Measurements from ENCODE around the gene GMCL1.

DNA sequence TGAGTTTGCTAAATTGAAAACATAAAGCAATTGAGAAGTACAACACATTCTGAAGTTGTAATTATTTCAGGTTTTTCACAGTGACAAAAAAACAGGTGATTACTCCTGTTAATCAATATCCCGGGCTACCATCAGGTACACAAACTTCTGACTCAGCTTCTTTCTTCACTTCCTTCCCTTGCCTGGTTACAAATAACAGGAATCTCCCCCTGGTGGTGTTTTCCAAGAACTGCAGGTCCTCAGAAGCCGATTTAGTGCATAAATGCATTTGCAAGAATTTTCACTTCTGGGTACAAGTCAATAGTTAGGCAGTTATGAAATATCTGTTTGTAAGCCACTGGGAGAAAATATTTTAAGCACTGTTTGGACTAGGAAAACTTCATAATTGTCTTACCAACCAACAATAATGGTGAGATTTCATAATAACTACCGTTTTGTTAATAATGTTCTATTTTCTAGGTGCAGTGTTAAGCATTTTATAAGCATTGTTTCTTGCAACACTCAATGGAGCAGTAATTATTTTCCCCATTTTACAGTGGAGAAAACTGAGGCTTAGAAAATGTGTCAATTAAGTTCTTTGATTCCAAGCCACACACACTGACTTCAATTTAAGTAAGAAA lies 12.4 kb upstream of the GMCL1 start:
- TF ChIP-seq, protein P1, sequence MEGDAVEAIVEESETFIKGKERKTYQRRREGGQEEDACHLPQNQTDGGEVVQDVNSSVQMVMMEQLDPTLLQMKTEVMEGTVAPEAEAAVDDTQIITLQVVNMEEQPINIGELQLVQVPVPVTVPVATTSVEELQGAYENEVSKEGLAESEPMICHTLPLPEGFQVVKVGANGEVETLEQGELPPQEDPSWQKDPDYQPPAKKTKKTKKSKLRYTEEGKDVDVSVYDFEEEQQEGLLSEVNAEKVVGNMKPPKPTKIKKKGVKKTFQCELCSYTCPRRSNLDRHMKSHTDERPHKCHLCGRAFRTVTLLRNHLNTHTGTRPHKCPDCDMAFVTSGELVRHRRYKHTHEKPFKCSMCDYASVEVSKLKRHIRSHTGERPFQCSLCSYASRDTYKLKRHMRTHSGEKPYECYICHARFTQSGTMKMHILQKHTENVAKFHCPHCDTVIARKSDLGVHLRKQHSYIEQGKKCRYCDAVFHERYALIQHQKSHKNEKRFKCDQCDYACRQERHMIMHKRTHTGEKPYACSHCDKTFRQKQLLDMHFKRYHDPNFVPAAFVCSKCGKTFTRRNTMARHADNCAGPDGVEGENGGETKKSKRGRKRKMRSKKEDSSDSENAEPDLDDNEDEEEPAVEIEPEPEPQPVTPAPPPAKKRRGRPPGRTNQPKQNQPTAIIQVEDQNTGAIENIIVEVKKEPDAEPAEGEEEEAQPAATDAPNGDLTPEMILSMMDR (IDR thresholded peaks at IDR 0.05), result peak; percentile 91
- no peak for TF ChIP-seq CREB1 (CRISPR knock-in tag; IDR thresholded peaks at IDR 0.05)
- TF ChIP-seq, protein P2, sequence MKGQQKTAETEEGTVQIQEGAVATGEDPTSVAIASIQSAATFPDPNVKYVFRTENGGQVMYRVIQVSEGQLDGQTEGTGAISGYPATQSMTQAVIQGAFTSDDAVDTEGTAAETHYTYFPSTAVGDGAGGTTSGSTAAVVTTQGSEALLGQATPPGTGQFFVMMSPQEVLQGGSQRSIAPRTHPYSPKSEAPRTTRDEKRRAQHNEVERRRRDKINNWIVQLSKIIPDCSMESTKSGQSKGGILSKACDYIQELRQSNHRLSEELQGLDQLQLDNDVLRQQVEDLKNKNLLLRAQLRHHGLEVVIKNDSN (CRISPR knock-in tag; IDR thresholded peaks at IDR 0.05), result no peak
- no peak for TF ChIP-seq ELF4 (CRISPR knock-in tag; IDR thresholded peaks at IDR 0.05; ENCODE audit: low read depth)
- TF ChIP-seq ZNF232 (CRISPR knock-in tag; IDR thresholded peaks at IDR 0.05), result no peak
- no peak for TF ChIP-seq SP1 (CRISPR knock-in tag; conservative IDR thresholded peaks at IDR 0.05)
- TF ChIP-seq RORB (CRISPR knock-in tag; IDR thresholded peaks at IDR 0.05), result no peak
